ENCODE measurements around the gene RFX6.
A peak's percentile ranks its signal among the peaks of the same experiment; 100 is the strongest.

Gene RFX6

DNA sequence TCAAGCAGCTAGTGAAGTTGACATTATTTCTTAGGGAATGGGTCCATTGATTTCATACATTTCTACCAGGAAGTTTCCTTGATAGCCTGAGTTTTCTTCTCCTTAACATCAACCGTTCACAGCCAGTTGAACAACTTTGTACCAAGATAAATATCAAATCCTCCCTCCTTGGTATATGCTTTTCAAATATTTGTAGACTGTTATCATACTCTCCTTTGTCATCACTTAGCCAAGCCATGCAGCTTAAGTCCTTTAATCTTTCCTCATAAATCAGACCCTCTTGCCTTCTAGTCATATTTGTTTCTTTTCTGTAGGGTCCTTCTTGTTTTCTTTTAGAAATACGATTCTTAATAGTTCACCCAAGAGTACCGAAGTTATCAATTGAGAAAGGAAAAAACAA, 25.6 kb downstream of the RFX6 start:
- DNase-seq (ENCODE audit: low read depth), result no peak

DNA sequence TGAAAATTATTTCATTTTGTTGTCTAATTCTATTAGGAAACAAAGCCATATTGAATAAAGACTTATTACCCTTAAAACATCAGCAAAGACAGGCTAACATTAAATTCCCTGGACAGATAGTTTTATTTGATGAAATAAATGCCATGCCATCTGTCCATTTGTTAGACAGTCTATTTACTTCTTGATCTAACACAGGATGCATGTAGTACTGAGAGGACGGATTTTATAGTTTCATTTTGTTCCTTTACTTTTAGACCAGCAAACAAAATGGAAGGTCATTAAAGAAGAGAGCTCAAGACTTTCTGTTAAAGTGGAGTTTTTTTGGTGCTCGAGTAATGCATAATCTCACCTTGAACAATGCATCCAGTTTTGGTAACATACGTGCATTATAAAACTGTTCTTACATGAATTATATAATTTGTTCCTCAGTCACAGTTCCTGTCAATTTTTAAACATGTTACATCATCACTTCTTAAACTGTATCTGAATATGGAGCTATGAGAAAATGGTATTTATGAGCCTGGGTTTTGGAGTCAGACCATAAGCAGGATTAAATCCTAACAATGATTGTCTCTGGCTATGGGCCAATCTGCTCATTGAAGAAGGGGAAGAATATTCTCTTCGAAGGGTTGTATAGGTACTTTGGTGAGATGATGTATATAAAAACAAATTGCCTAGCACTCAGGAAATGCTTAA, 46.0 kb downstream of the RFX6 start:
- no peak for DNase-seq (ENCODE audit: low read depth)

GRCh38 chr6:116924245-116924644, 47.2 kb downstream of the RFX6 start:
- DNase-seq (ENCODE audit: low read depth), result no peak

DNA sequence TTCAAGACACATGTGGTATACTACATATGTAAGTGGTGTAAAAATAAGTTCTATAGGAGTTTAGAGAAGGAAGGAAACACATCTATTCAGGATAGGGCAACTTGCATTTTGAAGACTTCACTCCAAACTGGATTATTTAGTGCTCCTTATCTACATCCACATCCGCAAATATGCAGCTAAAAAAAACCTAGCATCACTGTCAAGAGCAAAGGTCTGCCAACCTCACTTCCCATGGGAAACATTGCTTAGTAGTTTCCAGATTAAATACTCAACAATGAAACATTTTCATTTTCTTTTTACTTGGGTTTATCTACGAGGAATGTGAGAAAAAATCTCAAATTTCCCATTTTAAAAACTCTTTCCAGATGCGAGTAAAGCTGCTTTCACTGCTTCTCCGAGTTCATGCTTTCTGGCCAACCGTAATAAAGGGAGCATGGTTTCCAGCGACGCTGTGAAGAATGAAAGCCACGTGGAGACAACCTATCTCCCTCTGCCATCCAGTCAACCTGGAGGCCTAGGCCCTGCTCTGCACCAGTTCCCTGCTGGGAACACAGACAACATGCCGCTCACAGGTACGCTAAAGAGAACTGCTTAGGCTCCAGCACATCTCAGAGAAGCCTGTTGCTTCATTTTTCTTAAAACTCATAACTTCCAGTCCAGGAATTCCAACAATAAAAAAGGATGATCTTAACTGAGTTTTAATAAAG, 48.2 kb downstream of the RFX6 start:
- DNase-seq (ENCODE audit: low read depth), result no peak

- DNase-seq (ENCODE audit: low read depth), result no peak
These were observed 51.6 kb downstream of the RFX6 start for GRCh38 chr6:116928677-116929076.

- no peak for DNase-seq (ENCODE audit: low read depth)
These were observed 52.8 kb downstream of the RFX6 start for GRCh38 chr6:116929825-116930224.

GRCh38 chr6:116931456-116931855, 54.4 kb downstream of the RFX6 start:
- no peak for DNase-seq (ENCODE audit: low read depth)

DNA sequence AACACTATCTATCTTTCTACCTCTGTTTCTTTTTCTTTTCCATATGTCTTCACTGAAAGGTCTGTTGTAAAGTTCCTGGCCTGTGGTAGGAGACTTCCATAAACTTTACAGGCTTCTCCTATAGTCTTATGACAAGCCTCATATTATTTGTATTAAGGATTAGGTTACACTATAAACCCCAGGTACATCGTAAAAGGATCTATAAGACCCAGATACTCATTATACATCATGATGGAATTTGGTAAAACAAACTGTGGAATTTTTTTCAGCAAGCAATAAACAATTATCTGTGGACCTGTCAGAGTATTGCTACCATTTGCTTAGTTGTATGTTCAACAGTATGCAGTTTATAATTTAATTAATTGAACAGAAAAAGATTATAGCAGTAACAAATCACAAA, 55.5 kb downstream of the RFX6 start:
- DNase-seq (ENCODE audit: low read depth), result no peak

DNA sequence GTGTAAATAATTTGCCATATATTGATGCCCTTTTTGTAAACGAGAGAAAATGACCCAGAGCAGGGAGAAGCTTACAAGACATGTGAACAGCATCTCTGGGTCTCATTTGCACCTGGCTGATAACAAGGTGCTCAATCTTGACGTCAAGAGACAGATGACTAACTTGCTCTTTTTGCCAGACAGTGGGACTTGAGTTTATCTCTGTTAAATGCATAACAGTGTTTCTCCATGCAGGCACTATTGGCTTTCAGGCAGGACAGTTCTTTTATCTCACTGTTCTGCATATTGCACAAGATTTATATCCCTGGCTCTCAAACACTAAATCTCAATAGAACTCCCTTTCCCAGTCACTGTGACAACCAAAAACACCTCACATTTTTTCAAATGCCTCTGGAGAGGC, 56.4 kb downstream of the RFX6 start:
- DNase-seq (ENCODE audit: low read depth), result no peak

DNA sequence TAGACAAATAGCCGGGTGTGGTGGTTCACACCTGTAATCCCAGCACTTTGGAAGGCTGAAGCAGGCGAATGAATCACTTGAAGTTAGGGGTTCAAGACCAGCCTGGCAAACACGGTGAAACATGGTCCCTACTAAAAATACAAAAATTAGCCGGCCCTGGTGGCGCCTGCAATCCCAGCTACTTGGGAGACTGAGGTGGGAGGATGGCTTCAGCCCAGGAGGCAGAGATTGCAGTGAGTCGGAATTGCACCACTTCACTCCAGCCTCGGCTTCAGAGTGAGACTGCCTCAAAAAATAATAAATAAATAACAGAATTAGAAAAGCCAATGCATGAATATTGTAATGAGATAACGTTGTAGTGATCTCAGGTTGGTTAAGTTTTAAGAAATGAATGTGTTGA, 61.3 kb downstream of the RFX6 start:
- no peak for DNase-seq (ENCODE audit: low read depth)

GRCh38 chr6:116941727-116942126, 64.7 kb downstream of the RFX6 start:
- no peak for DNase-seq (ENCODE audit: low read depth)

- no peak for DNase-seq (ENCODE audit: low read depth)
These were observed 68.8 kb downstream of the RFX6 start for GRCh38 chr6:116945809-116946208.

GRCh38 chr6:116948533-116949304, 71.7 kb downstream of the RFX6 start:
- DNase-seq (ENCODE audit: low read depth), result no peak

GRCh38 chr6:116949964-116950363, 72.9 kb downstream of the RFX6 start:
- DNase-seq (ENCODE audit: low read depth), result no peak

- DNase-seq (ENCODE audit: low read depth), result no peak
These were observed 77.3 kb downstream of the RFX6 start for GRCh38 chr6:116954335-116954734.

DNA sequence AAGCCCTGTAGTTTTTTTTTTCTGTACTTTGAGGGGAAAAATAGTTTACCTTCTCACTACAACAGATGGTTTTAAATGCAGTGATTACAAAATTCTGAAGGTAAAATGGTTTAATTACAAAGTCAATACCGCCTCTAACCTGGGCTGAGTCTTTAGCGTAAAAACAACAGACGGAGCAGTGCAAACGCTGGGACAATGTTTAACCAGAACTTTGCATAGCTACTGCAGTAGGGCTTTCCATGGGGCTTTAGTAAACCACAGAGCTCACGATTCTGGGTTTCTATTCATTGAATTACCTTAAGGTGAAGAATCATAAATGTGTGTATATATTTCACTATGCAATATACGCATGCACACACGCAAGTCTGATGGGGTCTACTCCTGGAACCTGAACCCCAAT, 77.9 kb downstream of the RFX6 start:
- no peak for DNase-seq (ENCODE audit: low read depth)

GRCh38 chr6:116955773-116956172, 78.7 kb downstream of the RFX6 start:
- DNase-seq (ENCODE audit: low read depth), result no peak

DNA sequence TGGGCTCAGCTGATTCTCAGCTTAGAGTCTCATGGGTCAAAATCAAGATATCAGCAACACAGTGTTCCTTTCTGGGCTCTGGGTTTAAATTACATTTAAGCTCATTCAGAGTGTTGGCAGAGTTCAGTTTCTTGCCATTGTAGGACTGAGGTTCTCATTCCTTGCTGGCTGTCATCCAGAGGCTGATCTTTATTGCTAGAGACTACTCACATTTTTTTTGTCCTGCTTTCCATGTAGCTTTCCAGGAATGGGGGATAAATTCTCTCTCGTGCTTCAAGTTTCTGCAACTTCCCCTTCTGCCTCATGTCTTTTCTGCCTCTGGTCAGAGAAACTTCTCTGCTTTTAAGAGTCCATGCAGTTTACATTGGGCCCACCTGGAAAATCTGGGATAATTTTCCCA, 86.9 kb downstream of the RFX6 start:
- DNase-seq (ENCODE audit: low read depth), result no peak

DNA sequence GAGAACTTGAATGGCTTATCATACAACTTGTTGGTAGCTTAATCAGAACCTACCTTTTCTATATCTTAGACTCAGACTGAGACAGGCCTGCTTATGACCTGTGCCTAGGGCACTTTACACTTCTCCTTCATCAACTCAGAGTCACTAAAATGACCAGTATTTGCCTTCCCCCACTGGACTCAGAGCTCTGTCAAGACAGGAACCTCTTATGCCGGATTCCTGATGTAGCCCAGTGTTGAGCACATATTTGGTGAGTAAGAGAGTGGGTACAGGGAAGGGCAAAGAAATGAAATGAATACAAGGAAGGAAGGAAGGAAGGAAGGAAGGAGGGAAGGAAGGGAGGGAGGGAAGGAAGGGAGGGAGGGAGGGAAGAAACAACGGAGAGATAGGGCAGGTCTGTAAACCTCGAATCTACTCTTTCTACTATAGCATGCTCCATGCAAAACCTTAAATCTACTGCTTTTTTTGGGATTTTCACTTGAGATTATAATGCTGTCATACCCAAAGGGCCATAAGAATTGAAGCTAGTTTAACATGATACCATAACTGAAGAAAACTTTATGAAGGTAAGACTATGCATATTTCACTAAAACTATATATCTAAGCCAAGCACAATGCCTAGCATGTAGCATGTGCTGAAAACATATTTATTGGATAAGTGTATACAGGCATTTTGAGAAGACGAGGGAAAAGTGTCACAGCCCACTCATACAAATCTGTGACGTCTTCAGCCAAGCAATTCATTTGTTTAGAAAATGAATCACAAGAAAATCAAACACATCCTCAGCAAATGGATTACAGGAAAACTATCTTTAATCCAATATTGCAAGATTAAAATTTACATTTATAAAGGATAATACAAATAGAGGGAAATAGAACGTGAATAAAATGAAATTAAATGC, 89.9 kb downstream of the RFX6 start:
- DNase-seq (ENCODE audit: low read depth), result no peak

DNA sequence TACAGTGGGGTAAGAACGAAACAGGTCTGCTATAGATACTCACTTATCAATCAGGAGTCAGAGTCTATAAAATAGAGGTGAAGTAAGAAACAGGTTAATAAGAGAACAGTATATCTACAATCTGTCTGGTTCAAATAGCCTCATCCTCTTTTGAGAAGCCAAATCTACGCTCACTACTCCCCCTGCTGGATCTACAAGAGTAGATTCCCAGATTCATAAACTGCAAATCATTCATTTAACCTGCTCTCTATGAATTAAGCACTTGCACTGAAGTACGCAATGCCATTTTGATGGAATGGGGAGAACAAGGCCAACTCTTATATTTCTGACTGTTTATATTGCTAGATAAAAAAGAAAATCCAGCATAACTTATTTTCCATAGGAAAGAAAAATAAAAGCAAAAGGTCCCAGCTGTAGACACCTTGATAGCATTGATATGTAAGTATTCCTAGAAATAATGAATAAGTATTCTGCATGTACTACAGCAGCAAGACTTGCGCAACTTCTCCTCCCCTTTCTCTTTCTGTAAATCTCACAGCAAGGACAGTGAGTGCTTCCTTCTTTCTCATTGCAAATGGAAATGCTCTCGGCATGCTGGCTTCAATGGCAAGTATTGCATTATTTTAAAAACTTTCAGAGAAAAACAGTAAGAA, 92.3 kb downstream of the RFX6 start:
- peak; percentile 4 for DNase-seq (ENCODE audit: low read depth)

- DNase-seq (ENCODE audit: low read depth), result no peak
These were observed 94.9 kb downstream of the RFX6 start for GRCh38 chr6:116971959-116972358.

GRCh38 chr6:116973976-116974375, 96.9 kb downstream of the RFX6 start:
- no peak for DNase-seq (ENCODE audit: low read depth)

Data from GM04503 (cell line).